A673 (cell line): Measurements from ENCODE around the gene CRACDL.

Experiments used
- EZH2 ChIP-seq: fragments of 200-600 bp; sonication (generic); IDR thresholded peaks from 2 replicates; pipeline ENCODE4 v1.6.1; 2017; ENCODE audit warnings: borderline replicate concordance, low read depth, mild to moderate bottlenecking, mixed read lengths, antibody characterized with exemption, low read length; ENCODE audit not compliant: poor library complexity, severe bottlenecking
- TF ChIP-seq, protein P1 (sequence below): fragments of 300-800, 200-600 bp; sonication (generic); conservative IDR thresholded peaks from 2 replicates; pipeline ENCODE4 v1.5.1; 2017; ENCODE audit warnings: low read depth, mild to moderate bottlenecking, antibody characterized with exemption, low read length, moderate library complexity, mixed read lengths

DNA sequence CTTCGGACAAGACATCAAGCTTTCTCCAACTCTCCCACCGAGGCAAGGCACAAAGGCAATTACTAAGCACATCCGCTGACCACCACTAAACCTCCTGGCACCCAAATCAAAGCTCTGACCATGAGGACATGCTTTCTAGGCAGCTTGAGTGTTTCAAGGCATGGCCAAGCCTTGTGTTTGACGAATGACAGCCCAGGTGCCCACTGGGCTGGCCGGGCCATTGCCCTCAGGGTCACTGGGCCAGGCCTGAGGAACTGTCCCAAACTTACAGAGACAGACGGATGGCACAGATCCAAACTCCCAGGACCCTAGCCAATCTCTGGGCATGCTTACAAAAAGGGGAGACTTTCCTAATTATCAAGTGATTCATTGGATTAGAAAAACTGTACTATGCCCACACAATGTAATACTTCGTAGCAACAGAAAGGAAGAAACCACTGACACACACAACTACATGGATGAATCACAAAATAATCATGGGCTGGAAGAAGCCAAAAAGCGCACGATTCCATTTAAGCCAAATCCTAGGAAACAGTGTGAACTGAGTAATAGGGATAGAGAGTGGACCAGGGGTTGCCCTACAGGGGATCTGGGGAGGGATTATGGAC lies 20.2 kb downstream of the CRACDL start:
- TF ChIP-seq, protein P1, sequence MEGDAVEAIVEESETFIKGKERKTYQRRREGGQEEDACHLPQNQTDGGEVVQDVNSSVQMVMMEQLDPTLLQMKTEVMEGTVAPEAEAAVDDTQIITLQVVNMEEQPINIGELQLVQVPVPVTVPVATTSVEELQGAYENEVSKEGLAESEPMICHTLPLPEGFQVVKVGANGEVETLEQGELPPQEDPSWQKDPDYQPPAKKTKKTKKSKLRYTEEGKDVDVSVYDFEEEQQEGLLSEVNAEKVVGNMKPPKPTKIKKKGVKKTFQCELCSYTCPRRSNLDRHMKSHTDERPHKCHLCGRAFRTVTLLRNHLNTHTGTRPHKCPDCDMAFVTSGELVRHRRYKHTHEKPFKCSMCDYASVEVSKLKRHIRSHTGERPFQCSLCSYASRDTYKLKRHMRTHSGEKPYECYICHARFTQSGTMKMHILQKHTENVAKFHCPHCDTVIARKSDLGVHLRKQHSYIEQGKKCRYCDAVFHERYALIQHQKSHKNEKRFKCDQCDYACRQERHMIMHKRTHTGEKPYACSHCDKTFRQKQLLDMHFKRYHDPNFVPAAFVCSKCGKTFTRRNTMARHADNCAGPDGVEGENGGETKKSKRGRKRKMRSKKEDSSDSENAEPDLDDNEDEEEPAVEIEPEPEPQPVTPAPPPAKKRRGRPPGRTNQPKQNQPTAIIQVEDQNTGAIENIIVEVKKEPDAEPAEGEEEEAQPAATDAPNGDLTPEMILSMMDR = no peak
- no peak for TF ChIP-seq EZH2
